ENCODE measurements around the gene SPINT1.

Gene SPINT1

GRCh38 chr15:40850576-40851112 lies 6.8 kb downstream of the SPINT1 start:
- Histone ChIP-seq H3K4me3 (ENCODE audit: low read depth, low read length) (no peak overlapping the region), H3K27me3 (ENCODE audit: insufficient read depth, low read depth, severe bottlenecking) (no peaks in the 10 kb centered on the region), H3K36me3 (no peaks in the 10 kb centered on the region), H3K27ac (peak overlapping the region; percentile 85), H3K9me3 (ENCODE audit: severe bottlenecking) (no peaks in the 10 kb centered on the region)
- DNase-seq, result peak; percentile 38
- TF ChIP-seq, protein P1, sequence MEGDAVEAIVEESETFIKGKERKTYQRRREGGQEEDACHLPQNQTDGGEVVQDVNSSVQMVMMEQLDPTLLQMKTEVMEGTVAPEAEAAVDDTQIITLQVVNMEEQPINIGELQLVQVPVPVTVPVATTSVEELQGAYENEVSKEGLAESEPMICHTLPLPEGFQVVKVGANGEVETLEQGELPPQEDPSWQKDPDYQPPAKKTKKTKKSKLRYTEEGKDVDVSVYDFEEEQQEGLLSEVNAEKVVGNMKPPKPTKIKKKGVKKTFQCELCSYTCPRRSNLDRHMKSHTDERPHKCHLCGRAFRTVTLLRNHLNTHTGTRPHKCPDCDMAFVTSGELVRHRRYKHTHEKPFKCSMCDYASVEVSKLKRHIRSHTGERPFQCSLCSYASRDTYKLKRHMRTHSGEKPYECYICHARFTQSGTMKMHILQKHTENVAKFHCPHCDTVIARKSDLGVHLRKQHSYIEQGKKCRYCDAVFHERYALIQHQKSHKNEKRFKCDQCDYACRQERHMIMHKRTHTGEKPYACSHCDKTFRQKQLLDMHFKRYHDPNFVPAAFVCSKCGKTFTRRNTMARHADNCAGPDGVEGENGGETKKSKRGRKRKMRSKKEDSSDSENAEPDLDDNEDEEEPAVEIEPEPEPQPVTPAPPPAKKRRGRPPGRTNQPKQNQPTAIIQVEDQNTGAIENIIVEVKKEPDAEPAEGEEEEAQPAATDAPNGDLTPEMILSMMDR (IDR thresholded peaks at IDR 0.05; ENCODE audit: low read depth, low read length), result no peak

GRCh38 chr15:40852529-40852928 lies 8.7 kb downstream of the SPINT1 start:
- H3K27me3 ChIP-seq (ENCODE audit: insufficient read depth, low read depth, severe bottlenecking), result no peaks in the 10 kb centered on the region
- TF ChIP-seq, protein P1 (IDR thresholded peaks at IDR 0.05; ENCODE audit: low read depth, low read length), result no peak
- H3K36me3 ChIP-seq, result no peaks in the 10 kb centered on the region
- DNase-seq, result no peak
- H3K27ac ChIP-seq, result peak overlapping the region; percentile 85
- no peaks in the 10 kb centered on the region for H3K9me3 ChIP-seq (ENCODE audit: severe bottlenecking)
- H3K4me3 ChIP-seq (ENCODE audit: low read depth, low read length), result no peak overlapping the region

DNA sequence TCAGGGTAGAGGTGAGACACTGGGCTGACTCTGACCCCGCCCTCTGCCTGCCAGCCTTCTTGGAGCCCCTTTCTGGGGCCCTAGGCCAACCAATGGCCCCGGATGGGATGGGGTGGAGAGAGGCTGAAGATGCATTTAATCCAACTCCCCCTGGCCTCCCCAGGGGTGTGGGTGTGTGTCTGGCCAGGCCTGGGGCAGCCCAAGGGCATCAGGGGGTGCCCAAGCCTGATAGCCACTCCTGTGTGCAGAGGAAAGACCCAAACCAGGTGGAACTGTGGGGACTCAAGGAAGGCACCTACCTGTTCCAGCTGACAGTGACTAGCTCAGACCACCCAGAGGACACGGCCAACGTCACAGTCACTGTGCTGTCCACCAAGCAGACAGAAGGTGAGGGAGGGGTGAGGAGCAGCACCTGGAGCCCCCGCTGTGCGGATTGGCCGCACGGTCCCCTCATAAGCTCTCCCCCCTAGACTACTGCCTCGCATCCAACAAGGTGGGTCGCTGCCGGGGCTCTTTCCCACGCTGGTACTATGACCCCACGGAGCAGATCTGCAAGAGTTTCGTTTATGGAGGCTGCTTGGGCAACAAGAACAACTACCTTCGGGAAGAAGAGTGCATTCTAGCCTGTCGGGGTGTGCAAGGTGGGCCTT lies 9.5 kb downstream of the SPINT1 start:
- peak overlapping the region; percentile 30; the same call in 1 of the 2 replicates for H3K27ac ChIP-seq
- H3K27me3 ChIP-seq (ENCODE audit: insufficient read depth, low read depth, severe bottlenecking), result no peaks in the 10 kb centered on the region
- TF ChIP-seq, protein P1 (IDR thresholded peaks at IDR 0.05; ENCODE audit: low read depth, low read length), result no peak
- H3K4me3 ChIP-seq (ENCODE audit: low read depth, low read length), result no peak overlapping the region
- H3K9me3 ChIP-seq (ENCODE audit: severe bottlenecking), result no peaks in the 10 kb centered on the region
- no peaks in the 10 kb centered on the region for H3K36me3 ChIP-seq
- no peak for DNase-seq

DNA sequence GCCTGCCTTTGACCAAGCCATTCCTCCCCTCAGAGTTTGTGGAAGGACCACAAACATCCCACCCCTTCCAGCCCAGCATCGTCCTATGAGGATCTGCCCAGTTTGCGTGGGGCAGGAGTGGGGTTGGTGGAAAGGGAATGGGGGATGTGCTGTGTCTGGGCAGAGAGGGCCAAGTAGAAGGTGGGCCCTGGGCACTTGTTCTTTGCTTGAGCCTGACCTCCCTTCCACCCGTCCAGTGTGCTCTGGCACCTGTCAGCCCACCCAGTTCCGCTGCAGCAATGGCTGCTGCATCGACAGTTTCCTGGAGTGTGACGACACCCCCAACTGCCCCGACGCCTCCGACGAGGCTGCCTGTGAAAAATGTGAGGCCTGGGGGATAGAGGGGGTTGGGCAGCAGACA lies 10.3 kb downstream of the SPINT1 start:
- H3K27ac ChIP-seq, result no peak overlapping the region
- H3K4me3 ChIP-seq (ENCODE audit: low read depth, low read length), result no peak overlapping the region
- no peaks in the 10 kb centered on the region for H3K27me3 ChIP-seq (ENCODE audit: insufficient read depth, low read depth, severe bottlenecking)
- no peaks in the 10 kb centered on the region for H3K36me3 ChIP-seq
- TF ChIP-seq, protein P1 (IDR thresholded peaks at IDR 0.05; ENCODE audit: low read depth, low read length), result no peak
- no peak for DNase-seq
- no peaks in the 10 kb centered on the region for H3K9me3 ChIP-seq (ENCODE audit: severe bottlenecking)

- no peaks in the 10 kb centered on the region for H3K36me3 ChIP-seq
- H3K9me3 ChIP-seq (ENCODE audit: severe bottlenecking), result no peaks in the 10 kb centered on the region
- H3K27me3 ChIP-seq (ENCODE audit: insufficient read depth, low read depth, severe bottlenecking), result no peaks in the 10 kb centered on the region
- no peak overlapping the region for H3K27ac ChIP-seq
- no peak overlapping the region for H3K4me3 ChIP-seq (ENCODE audit: low read depth, low read length)
- TF ChIP-seq, protein P1 (IDR thresholded peaks at IDR 0.05; ENCODE audit: low read depth, low read length), result no peak
- DNase-seq, result no peak
Measured at GRCh38 chr15:40855706-40856234, 11.9 kb downstream of the SPINT1 start.

All from WERI-Rb-1 (cell line).